Astrocyte (in vitro differentiated cells and primary cell): ENCODE data around the gene PI4K2A. TPM values are rescaled to one million over a fixed set of nuclear protein-coding genes. Genes with fewer than 3 reads are reported as not detected.

Source experiments
- DNase-seq: peaks from one replicate; pipeline ENCODE4 v3.0.0-alpha.2; 2010; ENCODE audit warnings: low read depth
- FAIRE-seq: peaks from 2 replicates; lab custom pipeline; 2011; peaks lifted over from hg19 to GRCh38; lab: Jason Lieb, UNC
- H2AFZ ChIP-seq: 2 replicates; pipeline ENCODE4 v1.6.0; 2012; ENCODE audit warnings: low read depth, low read length, inconsistent platforms
- H3K27ac ChIP-seq: 2 replicates; pipeline ENCODE4 v1.5.1; 2011; ENCODE audit warnings: low read depth, low read length, inconsistent platforms
- H3K27me3 ChIP-seq: 2 replicates; pipeline ENCODE4 v1.6.0; 2011; ENCODE audit warnings: low read length, inconsistent platforms; ENCODE audit not compliant: insufficient read depth
- H3K36me3 ChIP-seq: 2 replicates; pipeline ENCODE4 v1.5.1; 2011; ENCODE audit warnings: low read length, inconsistent platforms; ENCODE audit not compliant: insufficient read depth
- H3K4me1 ChIP-seq: 2 replicates; pipeline ENCODE4 v1.5.1; 2011; ENCODE audit warnings: low read length, inconsistent platforms; ENCODE audit not compliant: insufficient read depth
- H3K4me2 ChIP-seq: 2 replicates; pipeline ENCODE4 v1.6.0; 2012; ENCODE audit warnings: low read length, inconsistent platforms
- H3K4me3 ChIP-seq: 2 replicates; pipeline ENCODE4 v1.5.1; 2011; ENCODE audit warnings: low read depth, mild to moderate bottlenecking, low read length, inconsistent platforms; ENCODE audit not compliant: insufficient read depth
- H3K79me2 ChIP-seq: 2 replicates; pipeline ENCODE4 v1.6.0; 2012; ENCODE audit warnings: mild to moderate bottlenecking, low read length, inconsistent platforms; ENCODE audit not compliant: insufficient read depth
- H3K9ac ChIP-seq: 2 replicates; pipeline ENCODE4 v1.6.0; 2012; ENCODE audit warnings: mild to moderate bottlenecking, low read length, inconsistent platforms
- H3K9me3 ChIP-seq: 2 replicates; pipeline ENCODE4 v1.5.1; 2012; ENCODE audit warnings: low read depth, mild to moderate bottlenecking, low read length, inconsistent platforms; ENCODE audit not compliant: insufficient read depth
- H4K20me1 ChIP-seq: 2 replicates; pipeline ENCODE4 v1.6.0; 2012; ENCODE audit warnings: low read length, inconsistent platforms; ENCODE audit not compliant: insufficient read depth
- H3K27ac Mint-ChIP-seq: one replicate; pipeline ENCODE4 v1.8.0; 2021; ENCODE audit warnings: mild to moderate bottlenecking, mixed read lengths; ENCODE audit not compliant: unreplicated experiment
- H3K27me3 Mint-ChIP-seq: one replicate; pipeline ENCODE4 v1.8.0; 2021; ENCODE audit warnings: low read depth, mixed read lengths; ENCODE audit not compliant: unreplicated experiment
- H3K36me3 Mint-ChIP-seq: one replicate; pipeline ENCODE4 v1.8.0; 2021; ENCODE audit warnings: low read depth, mixed read lengths; ENCODE audit not compliant: unreplicated experiment
- H3K4me1 Mint-ChIP-seq: one replicate; pipeline ENCODE4 v1.8.0; 2021; ENCODE audit warnings: low read depth, mixed read lengths; ENCODE audit not compliant: unreplicated experiment
- H3K4me3 Mint-ChIP-seq: one replicate; pipeline ENCODE4 v1.8.0; 2021; ENCODE audit warnings: mild to moderate bottlenecking, moderate library complexity, mixed read lengths; ENCODE audit not compliant: unreplicated experiment
- H3K9me3 Mint-ChIP-seq: one replicate; pipeline ENCODE4 v1.8.0; 2021; ENCODE audit warnings: mild to moderate bottlenecking, mixed read lengths; ENCODE audit not compliant: unreplicated experiment
- EZH2 ChIP-seq: IDR thresholded peaks from 2 replicates; pipeline ENCODE4 v1.6.1; 2012; ENCODE audit warnings: mild to moderate bottlenecking, low read length, inconsistent platforms; ENCODE audit not compliant: insufficient read depth
- total RNA-seq: library from RNA; stranded (reverse); gene quantifications from 2 replicates; pipeline ENCODE4 v1.2.1, GENCODE V29; 2021
- TF ChIP-seq, protein P1 (sequence below): IDR thresholded peaks from 2 replicates; pipeline ENCODE4 v1.5.1; 2011; ENCODE audit warnings: low read depth, mild to moderate bottlenecking, inconsistent platforms, low read length, moderate library complexity; ENCODE audit not compliant: insufficient read depth

The PI4K2A gene
- total RNA-seq, 1 donor from 2014 or later = 37.8 TPM

DNA sequence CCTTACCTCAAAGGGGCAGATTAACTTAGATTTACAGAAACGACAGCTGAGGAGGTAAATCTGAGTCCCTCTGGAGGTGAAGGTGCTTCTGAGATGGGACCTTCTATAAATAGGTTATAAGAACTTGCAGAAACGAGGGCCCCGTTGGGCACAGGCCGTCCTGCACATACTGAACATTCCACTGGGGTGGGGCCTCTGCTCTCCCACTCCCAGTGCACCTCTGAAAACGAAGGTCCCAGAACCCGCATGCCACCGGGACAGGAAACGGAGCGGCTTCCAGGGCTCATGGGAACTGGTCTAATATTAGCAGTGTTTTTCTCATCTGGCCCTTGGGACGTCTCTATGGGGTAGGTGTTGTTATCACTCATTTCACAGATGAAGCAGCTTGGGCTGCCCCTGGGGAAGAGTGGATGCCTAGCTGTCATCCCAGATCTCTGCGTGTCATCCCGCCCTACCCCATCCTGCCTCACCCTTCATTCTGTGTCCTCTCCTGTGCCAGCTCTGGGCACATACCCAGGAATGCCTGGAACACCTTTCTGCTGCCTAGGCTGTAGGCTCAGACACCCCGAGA is 31.4 kb upstream of the PI4K2A start:
- Mint-ChIP-seq H3K27ac (no peak overlapping the region), H3K9me3 (no peaks in the 10 kb centered on the region), H3K36me3 (peaks cover 2% of the 10 kb centered on the region), H3K4me1 (no peaks in the 10 kb centered on the region), H3K27me3 (no peaks in the 10 kb centered on the region), H3K4me3 (no peak overlapping the region)
- no peaks in the 10 kb centered on the region for H3K9me3 ChIP-seq
- no peaks in the 10 kb centered on the region for H4K20me1 ChIP-seq
- no peaks in the 10 kb centered on the region for H3K27me3 ChIP-seq
- no peaks in the 10 kb centered on the region for H3K79me2 ChIP-seq
- TF ChIP-seq EZH2 = no peak
- TF ChIP-seq, protein P1, sequence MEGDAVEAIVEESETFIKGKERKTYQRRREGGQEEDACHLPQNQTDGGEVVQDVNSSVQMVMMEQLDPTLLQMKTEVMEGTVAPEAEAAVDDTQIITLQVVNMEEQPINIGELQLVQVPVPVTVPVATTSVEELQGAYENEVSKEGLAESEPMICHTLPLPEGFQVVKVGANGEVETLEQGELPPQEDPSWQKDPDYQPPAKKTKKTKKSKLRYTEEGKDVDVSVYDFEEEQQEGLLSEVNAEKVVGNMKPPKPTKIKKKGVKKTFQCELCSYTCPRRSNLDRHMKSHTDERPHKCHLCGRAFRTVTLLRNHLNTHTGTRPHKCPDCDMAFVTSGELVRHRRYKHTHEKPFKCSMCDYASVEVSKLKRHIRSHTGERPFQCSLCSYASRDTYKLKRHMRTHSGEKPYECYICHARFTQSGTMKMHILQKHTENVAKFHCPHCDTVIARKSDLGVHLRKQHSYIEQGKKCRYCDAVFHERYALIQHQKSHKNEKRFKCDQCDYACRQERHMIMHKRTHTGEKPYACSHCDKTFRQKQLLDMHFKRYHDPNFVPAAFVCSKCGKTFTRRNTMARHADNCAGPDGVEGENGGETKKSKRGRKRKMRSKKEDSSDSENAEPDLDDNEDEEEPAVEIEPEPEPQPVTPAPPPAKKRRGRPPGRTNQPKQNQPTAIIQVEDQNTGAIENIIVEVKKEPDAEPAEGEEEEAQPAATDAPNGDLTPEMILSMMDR = no peak
- H3K27ac ChIP-seq = no peak overlapping the region
- H3K9ac ChIP-seq = no peak overlapping the region
- DNase-seq (no peak), FAIRE-seq (no peak)
- H3K4me3 ChIP-seq = no peak overlapping the region
- no peak overlapping the region for H3K4me2 ChIP-seq
- H2AFZ ChIP-seq = no peak overlapping the region
- H3K36me3 ChIP-seq = no peaks in the 10 kb centered on the region
- H3K4me1 ChIP-seq = no peaks in the 10 kb centered on the region

DNA sequence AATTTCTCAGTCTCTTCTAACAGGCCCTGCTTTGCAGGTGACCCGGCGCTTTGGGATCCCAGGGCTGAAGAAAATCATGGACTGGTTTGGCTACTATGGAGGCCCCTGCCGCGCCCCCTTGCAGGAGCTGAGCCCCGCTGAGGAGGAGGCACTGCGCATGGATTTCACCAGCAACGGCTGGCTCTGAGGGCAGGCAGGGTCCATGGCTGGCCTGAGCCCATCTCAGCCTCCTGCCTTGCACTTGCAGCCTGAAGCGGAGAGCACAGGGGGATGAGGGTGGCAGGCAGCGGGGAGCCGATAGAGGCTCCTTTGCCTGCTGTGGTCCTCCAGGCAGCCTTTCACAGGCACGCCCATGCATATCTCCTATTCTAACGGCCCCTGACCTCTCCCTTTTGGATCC is 29.0 kb upstream of the PI4K2A start:
- no peak for TF ChIP-seq EZH2
- TF ChIP-seq, protein P1 = no peak
- H3K4me2 ChIP-seq = no peak overlapping the region
- no peak overlapping the region for H3K9ac ChIP-seq
- Mint-ChIP-seq H3K9me3 (no peaks in the 10 kb centered on the region), H3K27me3 (no peaks in the 10 kb centered on the region), H3K4me3 (no peak overlapping the region), H3K27ac (no peak overlapping the region), H3K4me1 (no peaks in the 10 kb centered on the region), H3K36me3 (peaks cover 3% of the 10 kb centered on the region)
- no peak overlapping the region for H3K4me3 ChIP-seq
- FAIRE-seq (no peak), DNase-seq (no peak)
- H3K36me3 ChIP-seq = no peaks in the 10 kb centered on the region
- H3K79me2 ChIP-seq = no peaks in the 10 kb centered on the region
- no peaks in the 10 kb centered on the region for H3K27me3 ChIP-seq
- no peaks in the 10 kb centered on the region for H4K20me1 ChIP-seq
- H3K9me3 ChIP-seq = no peaks in the 10 kb centered on the region
- H2AFZ ChIP-seq = no peak overlapping the region
- no peak overlapping the region for H3K27ac ChIP-seq
- no peaks in the 10 kb centered on the region for H3K4me1 ChIP-seq

DNA sequence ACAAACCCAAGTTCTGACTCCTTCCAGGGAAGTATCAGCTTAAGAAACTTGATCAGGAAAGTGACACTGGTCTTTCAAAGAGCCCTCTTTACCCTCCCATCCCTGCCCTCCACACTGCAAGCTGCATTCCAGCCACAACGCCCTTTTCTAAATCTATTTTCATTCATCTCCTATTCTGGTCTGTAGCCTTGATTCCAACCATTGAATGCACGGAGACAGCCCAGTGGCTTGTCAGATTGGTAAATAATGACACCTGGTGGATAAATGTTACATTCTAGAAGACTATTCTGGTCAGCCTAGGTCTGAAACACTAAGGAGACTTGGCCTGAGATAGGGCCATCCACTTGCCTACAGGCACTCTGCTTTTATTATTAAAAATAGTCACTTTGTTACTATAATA is 28.1 kb upstream of the PI4K2A start:
- peak; percentile 31 for DNase-seq
- H3K36me3 ChIP-seq = no peaks in the 10 kb centered on the region
- no peak overlapping the region for H3K4me3 ChIP-seq
- no peak overlapping the region for H3K4me3 Mint-ChIP-seq
- H3K4me2 ChIP-seq = no peak overlapping the region
- no peak overlapping the region for H3K9ac ChIP-seq
- H3K4me1 Mint-ChIP-seq = no peaks in the 10 kb centered on the region
- H4K20me1 ChIP-seq = no peaks in the 10 kb centered on the region
- peaks cover 8% of the 10 kb centered on the region for H3K36me3 Mint-ChIP-seq
- H3K27me3 ChIP-seq = no peaks in the 10 kb centered on the region
- no peaks in the 10 kb centered on the region for H3K27me3 Mint-ChIP-seq
- no peak for TF ChIP-seq EZH2
- TF ChIP-seq, protein P1 = peak; percentile 39
- H3K27ac Mint-ChIP-seq = no peak overlapping the region
- no peak overlapping the region for H2AFZ ChIP-seq
- H3K9me3 ChIP-seq = no peaks in the 10 kb centered on the region
- no peaks in the 10 kb centered on the region for H3K9me3 Mint-ChIP-seq
- no peak overlapping the region for H3K27ac ChIP-seq
- H3K79me2 ChIP-seq = no peaks in the 10 kb centered on the region
- FAIRE-seq = peak; percentile 29
- H3K4me1 ChIP-seq = no peaks in the 10 kb centered on the region
